Neuronal stem cell (in vitro differentiated cells): ENCODE measurements around the gene ITSN2.

Source experiments
- DNase-seq: peaks from one replicate; pipeline ENCODE4 v3.0.0-alpha.2; 2013; ENCODE audit warnings: low spot score
- H2AFZ ChIP-seq: one replicate; pipeline ENCODE4 v1.6.1; 2013; ENCODE audit warnings: mild to moderate bottlenecking, low read length, inconsistent platforms
- H2AK5ac ChIP-seq: 2 replicates; pipeline ENCODE4 v1.6.1; 2013; ENCODE audit warnings: low read depth, mild to moderate bottlenecking, inconsistent platforms, low read length, moderate library complexity, mixed read lengths
- H2BK120ac ChIP-seq: 2 replicates; pipeline ENCODE4 v1.6.1; 2013; ENCODE audit warnings: low read depth, mild to moderate bottlenecking, inconsistent platforms, low read length, moderate library complexity, mixed read lengths
- H2BK12ac ChIP-seq: one replicate; pipeline ENCODE4 v1.6.1; 2013; ENCODE audit warnings: low read length, inconsistent platforms
- H2BK15ac ChIP-seq: 2 replicates; pipeline ENCODE4 v1.6.1; 2013; ENCODE audit warnings: mild to moderate bottlenecking, low read length, inconsistent platforms, mixed read lengths
- H2BK5ac ChIP-seq: one replicate; pipeline ENCODE4 v1.6.1; 2013; ENCODE audit warnings: inconsistent platforms, mild to moderate bottlenecking, low read length, moderate library complexity
- H3K14ac ChIP-seq: one replicate; pipeline ENCODE4 v1.6.1; 2013; ENCODE audit warnings: low read length, inconsistent platforms
- H3K18ac ChIP-seq: 2 replicates; pipeline ENCODE4 v1.6.1; 2013; ENCODE audit warnings: low read length, inconsistent platforms
- H3K23ac ChIP-seq: 2 replicates; pipeline ENCODE4 v1.6.1; 2013; ENCODE audit warnings: low read depth, mild to moderate bottlenecking, mixed read lengths, low read length, inconsistent platforms; ENCODE audit not compliant: poor library complexity
- H3K27ac ChIP-seq: replicated peaks from 3 replicates; pipeline ENCODE4 v1.5.1; 2013; ENCODE audit warnings: low read length, inconsistent platforms
- H3K27me3 ChIP-seq, 3 experiments: 2 replicates each; pipeline ENCODE4 v1.6.1; 2013; ENCODE audit warnings: low read length in 3 of 3, mild to moderate bottlenecking in 2 of 3, inconsistent platforms in 1 of 3, low read depth in 1 of 3, mixed read lengths in 1 of 3, moderate library complexity in 1 of 3; ENCODE audit not compliant: control insufficient read depth in 3 of 3, insufficient read depth in 3 of 3
- H3K36me3 ChIP-seq, 2 donors: replicated peaks in 1 of 2; 2 replicates each; pipeline ENCODE4 v1.6.1; 2013; ENCODE audit warnings: low read length in 2 of 2; ENCODE audit not compliant: control insufficient read depth in 2 of 2, insufficient read depth in 2 of 2
- H3K4ac ChIP-seq: 2 replicates; pipeline ENCODE4 v1.6.1; 2013; ENCODE audit warnings: inconsistent platforms, mild to moderate bottlenecking, low read length, moderate library complexity
- H3K4me1 ChIP-seq, 2 donors: 1 replicate in 1 of 2; 2 replicates in 1 of 2; pipeline ENCODE4 v1.6.1; 2013; ENCODE audit warnings: low read length in 2 of 2, low read depth in 1 of 2; ENCODE audit not compliant: control insufficient read depth in 2 of 2, insufficient read depth in 1 of 2
- H3K4me2 ChIP-seq: one replicate; pipeline ENCODE4 v1.6.1; 2013; ENCODE audit warnings: mild to moderate bottlenecking, low read length, inconsistent platforms; ENCODE audit not compliant: insufficient read depth, poor library complexity, severe bottlenecking
- H3K4me3 ChIP-seq, 2 donors: 2 replicates each; pipeline ENCODE4 v1.5.1; 2013; ENCODE audit warnings: low read length in 2 of 2, mild to moderate bottlenecking in 2 of 2, inconsistent platforms in 1 of 2, moderate library complexity in 1 of 2
- H3K79me1 ChIP-seq: one replicate; pipeline ENCODE4 v1.6.1; 2013; ENCODE audit warnings: low read depth, mild to moderate bottlenecking, inconsistent platforms, low read length, moderate library complexity
- H3K9ac ChIP-seq: one replicate; pipeline ENCODE4 v1.6.1; 2013; ENCODE audit warnings: mild to moderate bottlenecking, low read depth, low read length, inconsistent platforms; ENCODE audit not compliant: poor library complexity
- H3K9me3 ChIP-seq, 2 donors: replicated peaks in 1 of 2; 2 replicates each; pipeline versions ENCODE3 to v1.6.1; 2013; ENCODE audit warnings: low read length in 2 of 2, mild to moderate bottlenecking in 2 of 2, inconsistent platforms in 1 of 2, low read depth in 1 of 2, mixed read lengths in 1 of 2, moderate library complexity in 1 of 2; ENCODE audit not compliant: control insufficient read depth in 2 of 2, insufficient read depth in 1 of 2
- H4K8ac ChIP-seq: one replicate; pipeline ENCODE4 v1.6.1; 2013; ENCODE audit warnings: low read depth, mild to moderate bottlenecking, inconsistent platforms, low read length, moderate library complexity
- H4K91ac ChIP-seq: one replicate; pipeline ENCODE4 v1.6.1; 2013; ENCODE audit warnings: low read length, low read depth, mild to moderate bottlenecking, inconsistent platforms; ENCODE audit not compliant: poor library complexity
- WGBS, 2 donors: extraction: QIAGEN DNeasy Blood & Tissue Kit; methylation state at CpG; one replicate each; pipeline ENCODE4 v1.1.7; 2013; ENCODE audit warnings: missing lambda C conversion rate in 2 of 2, mixed read lengths in 1 of 2; ENCODE audit not compliant: insufficient read length in 2 of 2, insufficient replicate concordance in 1 of 2; ENCODE audit errors: extremely low coverage in 2 of 2; 5-methylcytosine and 5-hydroxymethylcytosine counted together

The ITSN2 gene

GRCh38 chr2:24265212-24265611 lies 95.1 kb downstream of the ITSN2 start:
- Histone ChIP-seq H3K27me3 (no peaks in the 10 kb centered on the region), H2BK15ac (no peak overlapping the region), H2BK5ac (no peak overlapping the region), H3K23ac (no peak overlapping the region), H2BK120ac (no peak overlapping the region), H3K27ac (no peak overlapping the region), H4K91ac (no peak overlapping the region), H2AK5ac (no peak overlapping the region), H3K4me3 (no peak overlapping the region), H3K36me3 (peaks cover 1 to 6% of the 10 kb centered on the region in 2 donors), H3K4ac (no peak overlapping the region), H3K9ac (no peak overlapping the region), H3K18ac (no peak overlapping the region), H3K9me3 (no peaks in the 10 kb centered on the region), H2AFZ (no peak overlapping the region), H3K14ac (no peak overlapping the region), H4K8ac (no peak overlapping the region), H3K4me1 (no peaks in the 10 kb centered on the region), H3K79me1 (no peaks in the 10 kb centered on the region), H3K4me2 (no peak overlapping the region), H2BK12ac (no peak overlapping the region)
- DNase-seq, result no peak
- WGBS, 2 donors, result no CpG with 5 or more reads among the region's 2 CpGs

GRCh38 chr2:24262421-24262970 lies 97.8 kb downstream of the ITSN2 start:
- DNase-seq, result no peak
- no peak overlapping the region for H2AK5ac ChIP-seq
- H2BK5ac ChIP-seq, result no peak overlapping the region
- no peak overlapping the region for H2AFZ ChIP-seq
- H3K27me3 ChIP-seq, result no peaks in the 10 kb centered on the region
- H3K9me3 ChIP-seq, result no peaks in the 10 kb centered on the region
- no peak overlapping the region for H2BK120ac ChIP-seq
- H3K4me2 ChIP-seq, result no peak overlapping the region
- H4K91ac ChIP-seq, result no peak overlapping the region
- H3K18ac ChIP-seq, result no peak overlapping the region
- H3K36me3 ChIP-seq, result peaks cover 1 to 4% of the 10 kb centered on the region in 2 donors
- H3K27ac ChIP-seq, result no peak overlapping the region
- no peak overlapping the region for H3K14ac ChIP-seq
- H3K4me1 ChIP-seq, result no peaks in the 10 kb centered on the region
- H2BK12ac ChIP-seq, result no peak overlapping the region
- no peak overlapping the region for H3K9ac ChIP-seq
- H4K8ac ChIP-seq, result no peak overlapping the region
- no peak overlapping the region for H3K4me3 ChIP-seq
- no peak overlapping the region for H3K4ac ChIP-seq
- no peak overlapping the region for H3K23ac ChIP-seq
- no CpG with 5 or more reads among the region's 1 CpG for WGBS, 2 donors
- no peaks in the 10 kb centered on the region for H3K79me1 ChIP-seq
- no peak overlapping the region for H2BK15ac ChIP-seq

- DNase-seq, result no peak
- no peak overlapping the region for H3K14ac ChIP-seq
- no peaks in the 10 kb centered on the region for H3K4me1 ChIP-seq
- no peak overlapping the region for H2BK12ac ChIP-seq
- no peak overlapping the region for H2AK5ac ChIP-seq
- WGBS, 2 donors, result no CpG with 5 or more reads among the region's 3 CpGs
- no peak overlapping the region for H3K9ac ChIP-seq
- no peak overlapping the region for H3K18ac ChIP-seq
- H3K79me1 ChIP-seq, result no peaks in the 10 kb centered on the region
- H3K27me3 ChIP-seq, result no peaks in the 10 kb centered on the region
- H3K4me2 ChIP-seq, result no peak overlapping the region
- peaks cover 1 to 4% of the 10 kb centered on the region in 2 donors for H3K36me3 ChIP-seq
- H2BK15ac ChIP-seq, result no peak overlapping the region
- H3K4me3 ChIP-seq, result no peak overlapping the region
- H3K4ac ChIP-seq, result no peak overlapping the region
- no peak overlapping the region for H2BK5ac ChIP-seq
- no peaks in the 10 kb centered on the region for H3K9me3 ChIP-seq
- no peak overlapping the region for H4K8ac ChIP-seq
- H2AFZ ChIP-seq, result no peak overlapping the region
- no peak overlapping the region for H3K23ac ChIP-seq
- no peak overlapping the region for H3K27ac ChIP-seq
- no peak overlapping the region for H4K91ac ChIP-seq
- H2BK120ac ChIP-seq, result no peak overlapping the region
Measured at GRCh38 chr2:24261441-24261840, 98.9 kb downstream of the ITSN2 start.

GRCh38 chr2:24259316-24259715 lies 101.0 kb downstream of the ITSN2 start:
- H4K8ac ChIP-seq, result no peak overlapping the region
- DNase-seq, result no peak

More at GRCh38 chr2:24259316-24259715, 101.0 kb downstream of the ITSN2 start:
- Histone ChIP-seq H3K14ac (no peak overlapping the region), H3K27ac (no peak overlapping the region), H2BK12ac (no peak overlapping the region), H2AK5ac (no peak overlapping the region), H3K4me1 (no peaks in the 10 kb centered on the region), H2AFZ (no peak overlapping the region), H3K4me2 (no peak overlapping the region), H2BK5ac (no peak overlapping the region), H3K23ac (no peak overlapping the region), H3K27me3 (no peaks in the 10 kb centered on the region), H3K79me1 (no peaks in the 10 kb centered on the region), H3K4me3 (no peak overlapping the region), H3K18ac (no peak overlapping the region), H2BK120ac (no peak overlapping the region), H4K91ac (no peak overlapping the region), H3K9ac (no peak overlapping the region), H3K36me3 (peaks cover 1 to 4% of the 10 kb centered on the region in 2 donors), H3K4ac (no peak overlapping the region), H3K9me3 (no peaks in the 10 kb centered on the region), H2BK15ac (no peak overlapping the region)
- 100% methylated on average over 1 to 2 of the region's 2 CpGs for WGBS, 2 donors
